Liver (tissue), 9 donors: ENCODE measurements around the gene WSCD2. TPM values are rescaled to one million over a fixed set of nuclear protein-coding genes. Genes with fewer than 3 reads are reported as not detected.

Experiments used
- DNase-seq: peaks from one replicate; pipeline ENCODE4 v3.0.0-alpha.2; 2017; ENCODE audit warnings: low spot score
- H3K27ac ChIP-seq, 2 donors: one replicate each; pipeline ENCODE4 v1.7.0; 2013; ENCODE audit warnings: inconsistent platforms in 2 of 2, low read length in 2 of 2, control low read depth in 1 of 2, low read depth in 1 of 2, mild to moderate bottlenecking in 1 of 2
- H3K27me3 ChIP-seq, 4 donors: one replicate each; pipeline versions ENCODE4 v1.6.1 to v1.7.0; 2013; ENCODE audit warnings: low read length in 3 of 4, inconsistent platforms in 1 of 4, mild to moderate bottlenecking in 1 of 4, moderate library complexity in 1 of 4; ENCODE audit not compliant: control insufficient read depth in 4 of 4, insufficient read depth in 4 of 4
- H3K36me3 ChIP-seq, 4 donors: one replicate each; pipeline versions ENCODE4 v1.6.1 to v1.7.0; 2013; ENCODE audit warnings: low read length in 3 of 4, mild to moderate bottlenecking in 3 of 4, low read depth in 1 of 4, moderate library complexity in 1 of 4; ENCODE audit not compliant: control insufficient read depth in 4 of 4, insufficient read depth in 3 of 4
- H3K4me1 ChIP-seq, 4 donors: one replicate each; pipeline versions ENCODE4 v1.6.1 to v1.7.0; 2013; ENCODE audit warnings: low read length in 3 of 4, mild to moderate bottlenecking in 3 of 4, moderate library complexity in 1 of 4; ENCODE audit not compliant: control insufficient read depth in 4 of 4, insufficient read depth in 4 of 4
- H3K4me3 ChIP-seq, 3 donors: one replicate each; pipeline versions ENCODE4 v1.6.1 to v1.7.0; 2013; ENCODE audit warnings: low read length in 3 of 3, control low read depth in 1 of 3, low read depth in 1 of 3, mild to moderate bottlenecking in 1 of 3
- H3K9ac ChIP-seq, 2 donors: one replicate each; pipeline ENCODE4 v1.7.0; 2013; ENCODE audit warnings: low read length in 2 of 2, mild to moderate bottlenecking in 2 of 2, moderate library complexity in 2 of 2, control low read depth in 1 of 2, low read depth in 1 of 2
- H3K9me3 ChIP-seq, 4 donors: one replicate each; pipeline versions ENCODE4 v1.6.1 to v1.7.0; 2013; ENCODE audit warnings: low read length in 3 of 4; ENCODE audit not compliant: control insufficient read depth in 4 of 4
- FOXA1 ChIP-seq: IDR thresholded peaks from 2 replicates; pipeline ENCODE4 v1.6.1; 2016; ENCODE audit warnings: antibody characterized with exemption
- FOXA2 ChIP-seq: IDR thresholded peaks from 2 replicates; pipeline ENCODE4 v1.6.1; 2016; ENCODE audit warnings: antibody characterized with exemption
- GABPA ChIP-seq, 2 donors: IDR thresholded peaks in 1 of 2; conservative IDR thresholded peaks in 1 of 2; 2 replicates each; pipeline ENCODE4 v1.6.1; 2016; ENCODE audit warnings: antibody characterized with exemption in 2 of 2, mild to moderate bottlenecking in 1 of 2, moderate library complexity in 1 of 2
- HNF4G ChIP-seq: IDR thresholded peaks from 2 replicates; pipeline ENCODE4 v1.6.1; 2016; ENCODE audit warnings: antibody characterized with exemption
- NR2F2 ChIP-seq: IDR thresholded peaks from 2 replicates; pipeline ENCODE4 v1.6.1; 2016; ENCODE audit warnings: antibody characterized with exemption
- RAD21 ChIP-seq, 2 donors: IDR thresholded peaks; 2 replicates each; pipeline ENCODE4 v1.6.1; 2016; ENCODE audit warnings: antibody characterized with exemption in 2 of 2, mild to moderate bottlenecking in 2 of 2
- REST ChIP-seq: IDR thresholded peaks from 2 replicates; pipeline ENCODE4 v1.6.1; 2016; ENCODE audit warnings: antibody characterized with exemption, mild to moderate bottlenecking
- RXRA ChIP-seq, 2 donors: IDR thresholded peaks; 2 replicates each; pipeline ENCODE4 v1.6.1; 2017 to 2018; ENCODE audit warnings: antibody characterized with exemption in 2 of 2, mild to moderate bottlenecking in 1 of 2
- SP1 ChIP-seq: IDR thresholded peaks from 2 replicates; pipeline ENCODE4 v1.6.1; 2018; ENCODE audit warnings: antibody characterized with exemption, mild to moderate bottlenecking
- TAF1 ChIP-seq: conservative IDR thresholded peaks from 2 replicates; pipeline ENCODE4 v1.6.1; 2016; ENCODE audit warnings: antibody characterized with exemption, mild to moderate bottlenecking
- YY1 ChIP-seq: IDR thresholded peaks from 2 replicates; pipeline ENCODE4 v1.6.1; 2016; ENCODE audit warnings: antibody characterized with exemption, mild to moderate bottlenecking
- WGBS: extraction: QIAGEN DNeasy Blood & Tissue Kit; methylation state at CpG from one replicate; pipeline ENCODE4 v1.1.7; 2013; 5-methylcytosine and 5-hydroxymethylcytosine counted together
- polyA plus RNA-seq, 2 donors: library from polyadenylated mRNA; stranded (reverse) in 1 of 2; unstranded in 1 of 2; fragments of 200-250 nt in 1 of 2; fragments of >200 nt in 1 of 2; fragmentation: Nextera tagmentation in 1 of 2; extraction: Ambion mirVana in 1 of 2; gene quantifications; one replicate each; pipeline versions ENCODE4 v1.2.1 to v1.2.3, GENCODE V29; 2013 to 2015
- total RNA-seq, 2 donors: library from RNA; depleted of rRNA; stranded (reverse); fragments of >200 nt; gene quantifications; one replicate each; pipeline ENCODE4 v1.2.3, GENCODE V29; 2014
- TF ChIP-seq, protein P1 (sequence below): IDR thresholded peaks from 2 replicates; pipeline ENCODE4 v1.6.1; 2016; ENCODE audit warnings: antibody characterized with exemption
- TF ChIP-seq, protein P2 (sequence below): IDR thresholded peaks from 2 replicates; pipeline ENCODE4 v1.6.1; 2016; ENCODE audit warnings: antibody characterized with exemption
- donor health status: healthy.
- donor health status: healthy.
- donor health status: healthy.
- donor health status: healthy.
- donor health status: healthy.

WSCD2 gene
- total and polyA plus RNA-seq, 4 donors = under 0.01 to 0.09 (median 0.05) TPM; not detected in 1

DNA sequence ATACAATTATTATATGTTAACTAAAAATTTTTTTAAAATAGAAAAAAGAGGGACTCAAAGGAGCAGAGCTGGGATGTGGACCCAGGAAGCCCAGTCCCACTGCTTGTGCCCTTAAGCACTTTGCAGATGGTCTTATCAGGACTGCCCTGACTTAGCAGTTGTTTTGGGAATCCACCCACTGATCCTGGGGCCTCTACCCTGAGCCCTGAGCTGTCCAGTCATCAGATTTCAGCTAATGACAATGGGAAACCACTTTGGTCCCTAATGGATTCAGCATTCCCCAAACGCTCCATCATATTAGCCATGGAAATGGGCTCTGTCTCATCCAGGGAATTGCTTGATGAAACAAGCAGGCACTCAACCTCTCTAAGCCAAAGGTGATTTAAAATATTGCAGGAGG is 22.5 kb upstream of the WSCD2 start:
- no peak overlapping the region for H3K27ac ChIP-seq
- DNase-seq = no peak
- no peak overlapping the region for H3K9ac ChIP-seq
- TF ChIP-seq HNF4G (no peak), FOXA1 (no peak), SP1 (no peak), FOXA2 (no peak), GABPA (IDR thresholded peaks at IDR 0.05 in 1 of 2, conservative IDR thresholded peaks at IDR 0.05 in 1 of 2) (no peak), REST (no peak), TAF1 (no peak), RAD21 (IDR thresholded peaks at IDR 0.05) (no peak), RXRA (IDR thresholded peaks at IDR 0.05) (no peak), NR2F2 (no peak)
- TF ChIP-seq, protein P1, sequence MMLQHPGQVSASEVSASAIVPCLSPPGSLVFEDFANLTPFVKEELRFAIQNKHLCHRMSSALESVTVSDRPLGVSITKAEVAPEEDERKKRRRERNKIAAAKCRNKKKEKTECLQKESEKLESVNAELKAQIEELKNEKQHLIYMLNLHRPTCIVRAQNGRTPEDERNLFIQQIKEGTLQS = no peak
- TF ChIP-seq, protein P2, sequence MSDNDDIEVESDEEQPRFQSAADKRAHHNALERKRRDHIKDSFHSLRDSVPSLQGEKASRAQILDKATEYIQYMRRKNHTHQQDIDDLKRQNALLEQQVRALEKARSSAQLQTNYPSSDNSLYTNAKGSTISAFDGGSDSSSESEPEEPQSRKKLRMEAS = no peak
- 80% methylated on average over 1 of the region's 1 CpG for WGBS
- H3K4me3 ChIP-seq = no peak overlapping the region
- no peaks in the 10 kb centered on the region for H3K9me3 ChIP-seq
- H3K27me3 ChIP-seq = no peaks in the 10 kb centered on the region
- no peaks in the 10 kb centered on the region for H3K4me1 ChIP-seq
- no peaks in the 10 kb centered on the region for H3K36me3 ChIP-seq

- Histone ChIP-seq H3K27ac (no peak overlapping the region), H3K9ac (no peak overlapping the region), H3K36me3 (no peaks in the 10 kb centered on the region), H3K9me3 (no peaks in the 10 kb centered on the region), H3K4me3 (no peak overlapping the region), H3K27me3 (no peaks in the 10 kb centered on the region), H3K4me1 (no peaks in the 10 kb centered on the region)
- TF ChIP-seq RXRA (IDR thresholded peaks at IDR 0.05) (no peak), REST (no peak), TAF1 (no peak), GABPA (IDR thresholded peaks at IDR 0.05 in 1 of 2, conservative IDR thresholded peaks at IDR 0.05 in 1 of 2) (no peak), YY1 (no peak), SP1 (no peak)
- TF ChIP-seq, protein P1 = no peak
- TF ChIP-seq, protein P2 = no peak
- WGBS = 57% methylated on average over 4 of the region's 4 CpGs
- DNase-seq = no peak
Measured at GRCh38 chr12:108107293-108107692, 21.8 kb upstream of the WSCD2 start.
